K562 (cell line): ENCODE data around the gene SYN1. TPM values are rescaled to one million over a fixed set of nuclear protein-coding genes. Genes with fewer than 3 reads are reported as not detected.

Experiments used
- ATAC-seq: fragments of 200-7000 bp; cut with Tn5 transposase; 3 replicates; pipeline ENCODE4 v1.9.1; 2020; ENCODE audit warnings: moderate library complexity
- BruUV-seq: library from RNA; stranded (reverse); fragments of 400-500 nt; replicated peaks from 2 replicates; lab custom pipeline; 2021; lab: Mats Ljungman, UMichigan
- CTCF ChIA-PET: fragments of 300-600 bp; formaldehyde crosslinking; extraction: SDS; loops from one replicate; lab custom pipeline; 2021; ENCODE audit warnings: low intra/inter-chr PET ratio; lab: Yijun Ruan, JAX
- POLR2A ChIA-PET: fragments of 300-600, 350-650 bp; sonication (Branson Sonifier 250); formaldehyde crosslinking; extraction: SDS; loops from one replicate; lab custom pipeline; 2021; ENCODE audit warnings: antibody characterized with exemption, inconsistent platforms; lab: Yijun Ruan, JAX
- DNase-seq, 4 experiments: peaks; one replicate each; pipeline versions ENCODE4 v3.0.0 to v3.0.0-alpha.2; 2011 to 2018; ENCODE audit warnings: low spot score in 3 of 4, mixed read lengths in 3 of 4; ENCODE audit errors: extremely low read depth in 1 of 4
- FAIRE-seq: peaks from 2 replicates; lab custom pipeline; 2011; peaks lifted over from hg19 to GRCh38; lab: Jason Lieb, UNC
- H2AFZ ChIP-seq: 2 replicates; pipeline ENCODE4 v1.6.0; 2011; ENCODE audit warnings: low read depth, low read length, control low read depth, inconsistent platforms
- H3K27ac ChIP-seq: fragments of 200-600 bp; 3 replicates; pipeline ENCODE4 v1.8.0; 2011; ENCODE audit warnings: low read depth, mild to moderate bottlenecking, control low read depth, inconsistent platforms, low read length, moderate library complexity, mixed read lengths; ENCODE audit errors: extremely low read depth
- H3K27me3 ChIP-seq, 2 experiments: fragments of 300-600 bp in 1 of 2; 2 replicates in 1 of 2; 3 replicates in 1 of 2; pipeline versions ENCODE4 v1.6.0 to v1.8.0; 2011; ENCODE audit warnings: inconsistent platforms in 2 of 2, low read length in 2 of 2, mild to moderate bottlenecking in 1 of 2, mixed read lengths in 1 of 2, moderate library complexity in 1 of 2; ENCODE audit not compliant: control insufficient read depth in 2 of 2, insufficient read depth in 2 of 2
- H3K36me3 ChIP-seq: fragments of 300-600 bp; 3 replicates; pipeline ENCODE4 v1.8.0; 2011; ENCODE audit warnings: mild to moderate bottlenecking, low read length, inconsistent platforms; ENCODE audit not compliant: control insufficient read depth, insufficient read depth
- H3K4me1 ChIP-seq, 2 experiments: fragments of 200-600 bp in 1 of 2; replicated peaks in 1 of 2; 2 replicates in 1 of 2; 3 replicates in 1 of 2; pipeline versions ENCODE4 v1.5.1 to v1.8.0; 2011; ENCODE audit warnings: inconsistent platforms in 2 of 2, low read length in 2 of 2, mild to moderate bottlenecking in 1 of 2, mixed read lengths in 1 of 2, moderate library complexity in 1 of 2; ENCODE audit not compliant: control insufficient read depth in 2 of 2, insufficient read depth in 2 of 2
- H3K4me2 ChIP-seq: 2 replicates; pipeline ENCODE4 v1.6.1; 2011; ENCODE audit warnings: low read length, control low read depth, inconsistent platforms, mixed read lengths; ENCODE audit not compliant: insufficient read depth
- H3K4me3 ChIP-seq: fragments of 200-600 bp; sonication (generic), shearing (Covaris generic); 2 replicates; pipeline ENCODE4 v1.5.1; 2016; ENCODE audit warnings: control low read depth, inconsistent platforms
- H3K79me2 ChIP-seq: fragments of 200-600 bp; 3 replicates; pipeline ENCODE4 v1.8.0; 2011; ENCODE audit warnings: low read length, inconsistent platforms; ENCODE audit not compliant: control insufficient read depth, insufficient read depth
- H3K9ac ChIP-seq, 2 experiments: 2 replicates each; pipeline versions ENCODE4 v1.6.0 to v1.6.1; 2011; ENCODE audit warnings: low read depth in 2 of 2, low read length in 2 of 2, control low read depth in 1 of 2, inconsistent platforms in 1 of 2, mild to moderate bottlenecking in 1 of 2, mixed read lengths in 1 of 2; ENCODE audit not compliant: insufficient read depth in 1 of 2
- H3K9me1 ChIP-seq: one replicate; pipeline ENCODE4 v1.6.0; 2011; ENCODE audit warnings: inconsistent platforms, mild to moderate bottlenecking, low read length, moderate library complexity; ENCODE audit not compliant: control insufficient read depth, insufficient read depth
- H3K9me3 ChIP-seq: replicated peaks from 2 replicates; pipeline ENCODE4 v1.5.1; 2011; ENCODE audit warnings: low read depth, low read length, inconsistent platforms; ENCODE audit not compliant: control insufficient read depth, insufficient read depth
- H4K20me1 ChIP-seq: replicated peaks from 2 replicates; pipeline ENCODE4 v1.6.1; 2011; ENCODE audit warnings: low read length, inconsistent platforms, mixed read lengths; ENCODE audit not compliant: control insufficient read depth, insufficient read depth
- BRF1 ChIP-seq: IDR thresholded peaks from 3 replicates; pipeline ENCODE4 v1.6.1; 2011; ENCODE audit warnings: borderline replicate concordance, mild to moderate bottlenecking; ENCODE audit not compliant: insufficient read length; ENCODE audit errors: extremely low read depth
- CBX2 ChIP-seq: fragments of 200-600 bp; sonication (generic); IDR thresholded peaks from one replicate; pipeline ENCODE4 v1.6.1; 2012; ENCODE audit warnings: mild to moderate bottlenecking, low read length, inconsistent platforms; ENCODE audit not compliant: insufficient read depth, poor library complexity, severe bottlenecking
- EGR1 ChIP-seq: fragments of 450-650 bp; conservative IDR thresholded peaks from 2 replicates; pipeline ENCODE4 v1.6.1; 2017; ENCODE audit warnings: mild to moderate bottlenecking
- EP300 ChIP-seq: IDR thresholded peaks from 2 replicates; pipeline ENCODE4 v1.6.1; 2012; ENCODE audit warnings: low read length, improper control_type of control experiment
- ETV6 ChIP-seq, 3 experiments: fragments of 150-350 bp in 1 of 3; sonication (generic) in 1 of 3; formaldehyde crosslinking in 1 of 3; IDR thresholded peaks; 2 replicates each; pipeline versions ENCODE4 v1.6.1 to v1.8.0; 2014 to 2022; ENCODE audit warnings: borderline replicate concordance in 2 of 3, low read depth in 2 of 3, antibody characterized with exemption in 1 of 3, low read length in 1 of 3, mild to moderate bottlenecking in 1 of 3, missing genetic modification reagents in 1 of 3
- ILK ChIP-seq: fragments of 450-650 bp; IDR thresholded peaks from 2 replicates; pipeline ENCODE4 v1.6.1; 2016; ENCODE audit warnings: missing genetic modification characterization, low read depth, mild to moderate bottlenecking, missing compliant biosample characterization, moderate library complexity, borderline replicate concordance
- NR2C2 ChIP-seq, 2 experiments: fragments of 200-800 bp in 1 of 2; sonication (Bioruptor generic) in 1 of 2; sonication (generic) in 1 of 2; formaldehyde crosslinking in 1 of 2; IDR thresholded peaks; 2 replicates each; pipeline versions ENCODE4 v1.6.1 to v1.8.0; 2016 to 2022; ENCODE audit warnings: mild to moderate bottlenecking in 1 of 2, missing compliant biosample characterization in 1 of 2, missing genetic modification characterization in 1 of 2, missing genetic modification reagents in 1 of 2
- PCBP1 ChIP-seq: fragments of 200-400 bp; formaldehyde crosslinking; IDR thresholded peaks from 2 replicates; pipeline ENCODE4 v1.6.1; 2018; ENCODE audit warnings: mild to moderate bottlenecking, low read depth, low read length; ENCODE audit not compliant: poor library complexity, severe bottlenecking
- POLR2G ChIP-seq: fragments of 200-400 bp; formaldehyde crosslinking; IDR thresholded peaks from 2 replicates; pipeline ENCODE4 v1.6.1; 2017; ENCODE audit warnings: low read depth, mild to moderate bottlenecking, antibody characterized with exemption, low read length, moderate library complexity
- RBFOX2 ChIP-seq: fragments of 200-400 bp; formaldehyde crosslinking; IDR thresholded peaks from 2 replicates; pipeline ENCODE4 v1.6.1; 2017; ENCODE audit warnings: low read depth, mild to moderate bottlenecking, low read length, moderate library complexity
- RUNX1 ChIP-seq: sonication (generic); IDR thresholded peaks from 2 replicates; pipeline ENCODE4 v1.6.1; 2016; ENCODE audit warnings: antibody characterized with exemption, low read depth
- ZEB2 ChIP-seq: fragments of 450-650 bp; IDR thresholded peaks from 2 replicates; pipeline ENCODE4 v1.6.1; 2016
- ZNF408 ChIP-seq: fragments of 250-450 bp; sonication (Bioruptor Pico); IDR thresholded peaks from 2 replicates; pipeline ENCODE4 v1.4.0; 2020; ENCODE audit warnings: low read depth, mild to moderate bottlenecking, moderate library complexity
- WGBS: fragments of 100-300 bp; shearing (Covaris generic); methylation state at CpG from one replicate; pipeline ENCODE4 v1.1.6; 2016; ENCODE audit warnings: low coverage, mixed read lengths; ENCODE audit not compliant: insufficient coverage; ENCODE audit errors: missing lambda C conversion rate; 5-methylcytosine and 5-hydroxymethylcytosine counted together
- in situ Hi-C: fragments of 300-500 bp; cut with MboI; formaldehyde crosslinking; loops from 4 replicates; pipeline ENCODE4 v1.15.0; 2018; ENCODE audit warnings: inconsistent platforms, mixed read lengths
- intact Hi-C: fragments of 100-400 bp; cut with micrococcal nuclease; formaldehyde crosslinking; loops from 2 replicates; pipeline ENCODE4 v1.14.2; 2022
- polyA plus RNA-seq, 8 experiments: library from polyadenylated mRNA; depleted of rRNA in 4 of 8; stranded (reverse) in 5 of 8; unstranded in 3 of 8; fragments of >200 nt; fragmentation: Nextera tagmentation in 2 of 8; fragmentation: Illumina TruSeq in 1 of 8; extraction: Ambion mirVana in 2 of 8; extraction: Trizol in 1 of 8; gene quantifications; 2 replicates each; pipeline versions ENCODE4 v1.2.1 to v1.2.3, GENCODE V29; 2011 to 2014; ENCODE audit warnings: inconsistent platforms in 1 of 8, missing spikeins in 1 of 8
- total RNA-seq, 7 experiments: library from RNA; depleted of rRNA in 6 of 7; stranded (reverse); fragments of >200 nt in 6 of 7; fragmentation: Illumina TruSeq in 2 of 7; extraction: Trizol in 2 of 7; gene quantifications; 2 replicates each; pipeline versions ENCODE4 v1.2.1 to v1.2.3, GENCODE V29; 2011 to 2021; ENCODE audit warnings: low replicate concordance in 1 of 7
- TF ChIP-seq, protein P1 (sequence below): fragments of 450-650 bp; IDR thresholded peaks from 2 replicates; pipeline ENCODE4 v1.6.1; 2016; ENCODE audit warnings: low read depth, mild to moderate bottlenecking, moderate library complexity
- TF ChIP-seq, protein P2 (sequence below): fragments of 450-650 bp; IDR thresholded peaks from 2 replicates; pipeline ENCODE4 v1.7.1; 2018; ENCODE audit warnings: mild to moderate bottlenecking, low read depth; ENCODE audit not compliant: partially characterized antibody

SYN1 gene
- total and polyA plus RNA-seq, 9 of the 15 experiments (the other 6 are each of a cell fraction or from before 2014, with no cell fraction given), result 0.01 to 0.28 (median 0.18) TPM; not detected in 2

DNA sequence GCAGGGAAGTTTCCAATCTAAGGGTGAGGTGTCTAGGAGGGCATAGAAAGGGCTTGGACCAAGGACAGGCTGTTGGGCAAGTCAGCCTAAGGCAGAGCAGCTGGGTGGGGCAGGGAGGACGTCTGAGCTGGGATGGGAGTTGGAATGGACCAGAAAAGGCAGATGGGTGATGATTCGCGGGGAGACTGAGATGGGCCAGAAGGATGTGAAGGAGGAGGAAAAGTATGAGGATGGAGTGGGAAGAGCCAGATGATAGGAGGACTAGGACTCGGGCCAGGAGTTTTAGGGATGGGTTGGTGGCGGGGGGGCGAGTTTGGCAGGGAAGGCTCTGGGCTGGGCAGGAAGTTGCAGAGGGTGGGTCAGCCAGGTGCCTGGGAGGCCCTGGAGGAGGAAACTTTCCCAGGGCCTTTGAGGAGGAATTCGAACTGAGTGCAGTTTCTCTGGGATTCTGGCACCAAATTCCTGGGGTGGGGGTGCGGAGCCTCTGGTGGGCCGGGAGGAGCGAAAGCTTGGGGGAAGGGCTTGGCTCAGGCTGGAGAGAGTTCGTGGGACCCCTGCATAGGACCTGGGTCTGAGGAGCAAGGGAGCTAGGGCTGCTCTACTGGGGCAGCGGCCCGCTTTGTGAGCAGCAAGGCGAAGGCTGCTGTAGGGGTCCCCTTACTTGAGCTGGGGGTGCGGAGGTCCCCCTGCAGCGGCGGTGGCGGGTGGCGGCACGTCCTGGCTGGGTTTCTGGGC lies 46.1 kb downstream of the SYN1 start (continued):
- TF ChIP-seq ILK, result no peak
- TF ChIP-seq RBFOX2, result 0 out of 2 replicates have a peak, but pooled peaks have one; percentile 25
- TF ChIP-seq, all 486 proteins: peak for 4

DNA sequence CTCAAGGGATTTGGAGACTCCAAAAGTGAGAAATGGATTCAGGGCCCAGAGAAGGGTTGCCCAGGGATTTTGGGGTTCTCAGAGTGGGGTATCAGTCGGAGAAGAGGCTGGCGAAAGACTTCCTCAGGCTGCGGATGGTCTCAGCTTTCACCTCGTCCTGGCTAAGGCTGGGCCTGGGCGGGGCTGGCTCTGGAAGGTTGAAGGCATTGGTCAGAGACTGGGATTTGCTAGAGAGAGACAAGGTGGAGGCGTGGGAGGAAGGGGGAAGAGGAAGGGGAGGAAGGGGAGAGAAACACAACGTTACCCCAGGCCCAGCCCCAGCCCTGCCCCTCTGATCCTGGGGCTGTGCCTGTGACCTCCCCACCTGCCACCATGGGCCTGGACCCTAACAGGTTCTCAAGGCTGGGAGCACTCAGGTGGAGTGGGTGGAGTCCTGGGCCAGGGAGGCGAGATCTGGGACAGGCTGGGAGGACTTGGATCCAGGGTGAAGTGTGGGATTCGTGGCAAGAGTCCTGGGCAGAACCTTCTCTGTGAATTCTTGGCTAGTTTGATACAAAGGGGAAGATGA lies 46.8 kb downstream of the SYN1 start:
- no peak overlapping the region for H3K27ac ChIP-seq
- 70% methylated on average over 2 of the region's 9 CpGs for WGBS
- H3K9ac ChIP-seq, result peak overlapping the region in 1 of 2 experiments; percentile 40; a peak in 1 of 4 replicates
- peak in 2 of 4 experiments; percentile 13 to 28 for DNase-seq
- no TSS peak for BruUV-seq
- ChIA-PET POLR2A (no interaction called here), CTCF (no interaction called here)
- H3K4me2 ChIP-seq, result no peak overlapping the region
- in situ Hi-C loops, result no loop called here
- H3K36me3 ChIP-seq, result peaks cover 43% of the 10 kb centered on the region; the same call in 2 of the 3 replicates
- no peak overlapping the region for H3K4me3 ChIP-seq
- FAIRE-seq, result peak; percentile 26
- no peaks in the 10 kb centered on the region for H3K79me2 ChIP-seq
- no peak overlapping the region for H2AFZ ChIP-seq
- no peaks in the 10 kb centered on the region for H3K9me3 ChIP-seq
- peaks cover 2 to 39% of the 10 kb centered on the region in 2 experiments; a peak in 3 of 5 replicates for H3K4me1 ChIP-seq
- peak; percentile 66 for ATAC-seq
- H4K20me1 ChIP-seq, result no peaks in the 10 kb centered on the region
- intact Hi-C loops, result no loop called here
- no peaks in the 10 kb centered on the region for H3K9me1 ChIP-seq
- H3K27me3 ChIP-seq, result no peaks in the 10 kb centered on the region
- TF ChIP-seq ETV6 (IDR thresholded peaks at IDR 0.05; ENCODE audit: borderline replicate concordance in 1 of 2, low read depth in 2 of 2, low read length in 1 of 2) (no peak), ETV6 (CRISPR knock-in tag; IDR thresholded peaks at IDR 0.05; ENCODE audit: borderline replicate concordance) (no peak), ZNF408 (CRISPR knock-in tag) (no peak), NR2C2 (CRISPR knock-in tag; IDR thresholded peaks at IDR 0.05) (no peak), NR2C2 (tag; IDR thresholded peaks at IDR 0.05) (no peak), POLR2G (0 out of 2 replicates have a peak, but pooled peaks have one; percentile 54), EP300 (no peak), EGR1 (peak; percentile 56), PCBP1 (no peak), RBFOX2 (peak; percentile 44), BRF1 (no peak), RUNX1 (no peak), CBX2 (no peak), ZEB2 (no peak)
- TF ChIP-seq, protein P1, sequence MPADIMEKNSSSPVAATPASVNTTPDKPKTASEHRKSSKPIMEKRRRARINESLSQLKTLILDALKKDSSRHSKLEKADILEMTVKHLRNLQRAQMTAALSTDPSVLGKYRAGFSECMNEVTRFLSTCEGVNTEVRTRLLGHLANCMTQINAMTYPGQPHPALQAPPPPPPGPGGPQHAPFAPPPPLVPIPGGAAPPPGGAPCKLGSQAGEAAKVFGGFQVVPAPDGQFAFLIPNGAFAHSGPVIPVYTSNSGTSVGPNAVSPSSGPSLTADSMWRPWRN, result no peak
- TF ChIP-seq, protein P2, sequence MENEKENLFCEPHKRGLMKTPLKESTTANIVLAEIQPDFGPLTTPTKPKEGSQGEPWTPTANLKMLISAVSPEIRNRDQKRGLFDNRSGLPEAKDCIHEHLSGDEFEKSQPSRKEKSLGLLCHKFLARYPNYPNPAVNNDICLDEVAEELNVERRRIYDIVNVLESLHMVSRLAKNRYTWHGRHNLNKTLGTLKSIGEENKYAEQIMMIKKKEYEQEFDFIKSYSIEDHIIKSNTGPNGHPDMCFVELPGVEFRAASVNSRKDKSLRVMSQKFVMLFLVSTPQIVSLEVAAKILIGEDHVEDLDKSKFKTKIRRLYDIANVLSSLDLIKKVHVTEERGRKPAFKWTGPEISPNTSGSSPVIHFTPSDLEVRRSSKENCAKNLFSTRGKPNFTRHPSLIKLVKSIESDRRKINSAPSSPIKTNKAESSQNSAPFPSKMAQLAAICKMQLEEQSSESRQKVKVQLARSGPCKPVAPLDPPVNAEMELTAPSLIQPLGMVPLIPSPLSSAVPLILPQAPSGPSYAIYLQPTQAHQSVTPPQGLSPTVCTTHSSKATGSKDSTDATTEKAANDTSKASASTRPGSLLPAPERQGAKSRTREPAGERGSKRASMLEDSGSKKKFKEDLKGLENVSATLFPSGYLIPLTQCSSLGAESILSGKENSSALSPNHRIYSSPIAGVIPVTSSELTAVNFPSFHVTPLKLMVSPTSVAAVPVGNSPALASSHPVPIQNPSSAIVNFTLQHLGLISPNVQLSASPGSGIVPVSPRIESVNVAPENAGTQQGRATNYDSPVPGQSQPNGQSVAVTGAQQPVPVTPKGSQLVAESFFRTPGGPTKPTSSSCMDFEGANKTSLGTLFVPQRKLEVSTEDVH, result no peak
